HL-60 (cell line): ENCODE results near the gene ENTR1.

ENCODE experiments used
- DNase-seq, 2 experiments: peaks; one replicate each; pipeline ENCODE4 v3.0.0-alpha.2; 2010 to 2020; ENCODE audit warnings: low read depth in 1 of 2, low spot score in 1 of 2
- H3K27ac ChIP-seq: fragments of 250-450 bp; sonication (Bioruptor Pico); replicated peaks from 2 replicates; pipeline ENCODE4 v1.5.1; 2020; ENCODE audit warnings: mild to moderate bottlenecking, moderate library complexity
- H3K27me3 ChIP-seq: fragments of 250-450 bp; sonication (Bioruptor Pico); 2 replicates; pipeline ENCODE4 v1.5.1; 2021; ENCODE audit warnings: mild to moderate bottlenecking, moderate library complexity; ENCODE audit not compliant: insufficient read depth, poor library complexity, severe bottlenecking
- H3K4me3 ChIP-seq: replicated peaks from 2 replicates; pipeline ENCODE4 v1.5.1; 2011; ENCODE audit warnings: mild to moderate bottlenecking, control low read depth, low read length; ENCODE audit not compliant: insufficient read depth
- GABPA ChIP-seq: IDR thresholded peaks from 2 replicates; pipeline ENCODE4 v1.6.1; 2012; ENCODE audit warnings: low read depth
- POLR2AphosphoS5 ChIP-seq: IDR thresholded peaks from 2 replicates; pipeline ENCODE4 v1.6.1; 2012; ENCODE audit warnings: low read depth
- SPI1 ChIP-seq: IDR thresholded peaks from 2 replicates; pipeline ENCODE4 v1.6.1; 2012; ENCODE audit warnings: low read depth, mild to moderate bottlenecking, borderline replicate concordance
- TF ChIP-seq, protein P1 (sequence below): IDR thresholded peaks from 2 replicates; pipeline ENCODE4 v1.6.1; 2012; ENCODE audit warnings: low read depth; ENCODE audit not compliant: insufficient replicate concordance
- TF ChIP-seq, protein P2 (sequence below): IDR thresholded peaks from one replicate; pipeline ENCODE4 v1.5.1; 2011; ENCODE audit warnings: low read length, control low read depth, inconsistent platforms; ENCODE audit not compliant: insufficient read depth

Gene ENTR1

DNA sequence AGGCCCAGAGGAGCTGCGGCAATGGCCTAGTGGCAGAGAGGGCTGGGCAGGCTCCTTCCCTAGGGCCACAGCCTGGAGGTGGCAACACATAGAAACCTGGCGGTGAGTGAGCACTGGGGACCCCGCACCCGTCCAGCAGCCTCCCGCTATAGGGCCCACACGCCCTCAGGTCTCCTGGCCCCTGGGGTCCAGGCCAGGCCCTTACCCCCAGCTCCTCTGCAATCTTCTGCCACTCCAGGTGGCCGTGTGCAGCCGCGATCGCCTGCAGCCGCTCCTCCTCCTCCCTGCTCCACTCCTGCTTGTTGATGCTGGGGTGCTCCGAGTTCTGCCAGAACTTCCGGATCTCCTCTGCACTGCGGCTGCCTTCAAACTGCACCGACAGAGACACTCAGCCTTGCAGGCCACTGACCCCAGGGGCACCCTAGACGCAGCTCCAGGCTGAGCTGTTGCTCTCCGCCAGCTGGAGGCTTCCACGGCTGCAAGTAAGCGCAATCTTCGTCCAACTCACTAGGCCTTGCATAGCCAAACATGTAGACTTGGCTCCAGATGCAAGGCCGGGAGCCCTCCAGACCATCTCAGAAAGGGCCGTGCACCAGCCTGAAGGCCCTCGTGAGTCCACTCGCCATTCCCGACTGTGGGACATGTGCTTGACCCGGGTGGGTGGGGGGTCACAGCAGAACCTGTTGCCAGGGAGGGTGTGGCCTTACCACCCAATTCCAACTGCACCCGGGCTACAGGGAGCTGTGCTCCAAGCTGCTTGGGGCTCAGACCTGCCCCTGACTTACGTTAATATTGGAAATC, 18.5 kb downstream of the ENTR1 start:
- Histone ChIP-seq H3K27ac (no peak overlapping the region), H3K4me3 (no peak overlapping the region), H3K27me3 (no peaks in the 10 kb centered on the region)
- DNase-seq = no peak
- TF ChIP-seq, protein P1, sequence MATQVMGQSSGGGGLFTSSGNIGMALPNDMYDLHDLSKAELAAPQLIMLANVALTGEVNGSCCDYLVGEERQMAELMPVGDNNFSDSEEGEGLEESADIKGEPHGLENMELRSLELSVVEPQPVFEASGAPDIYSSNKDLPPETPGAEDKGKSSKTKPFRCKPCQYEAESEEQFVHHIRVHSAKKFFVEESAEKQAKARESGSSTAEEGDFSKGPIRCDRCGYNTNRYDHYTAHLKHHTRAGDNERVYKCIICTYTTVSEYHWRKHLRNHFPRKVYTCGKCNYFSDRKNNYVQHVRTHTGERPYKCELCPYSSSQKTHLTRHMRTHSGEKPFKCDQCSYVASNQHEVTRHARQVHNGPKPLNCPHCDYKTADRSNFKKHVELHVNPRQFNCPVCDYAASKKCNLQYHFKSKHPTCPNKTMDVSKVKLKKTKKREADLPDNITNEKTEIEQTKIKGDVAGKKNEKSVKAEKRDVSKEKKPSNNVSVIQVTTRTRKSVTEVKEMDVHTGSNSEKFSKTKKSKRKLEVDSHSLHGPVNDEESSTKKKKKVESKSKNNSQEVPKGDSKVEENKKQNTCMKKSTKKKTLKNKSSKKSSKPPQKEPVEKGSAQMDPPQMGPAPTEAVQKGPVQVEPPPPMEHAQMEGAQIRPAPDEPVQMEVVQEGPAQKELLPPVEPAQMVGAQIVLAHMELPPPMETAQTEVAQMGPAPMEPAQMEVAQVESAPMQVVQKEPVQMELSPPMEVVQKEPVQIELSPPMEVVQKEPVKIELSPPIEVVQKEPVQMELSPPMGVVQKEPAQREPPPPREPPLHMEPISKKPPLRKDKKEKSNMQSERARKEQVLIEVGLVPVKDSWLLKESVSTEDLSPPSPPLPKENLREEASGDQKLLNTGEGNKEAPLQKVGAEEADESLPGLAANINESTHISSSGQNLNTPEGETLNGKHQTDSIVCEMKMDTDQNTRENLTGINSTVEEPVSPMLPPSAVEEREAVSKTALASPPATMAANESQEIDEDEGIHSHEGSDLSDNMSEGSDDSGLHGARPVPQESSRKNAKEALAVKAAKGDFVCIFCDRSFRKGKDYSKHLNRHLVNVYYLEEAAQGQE = no peak
- TF ChIP-seq GABPA (no peak), SPI1 (no peak), POLR2AphosphoS5 (no peak)
- TF ChIP-seq, protein P2, sequence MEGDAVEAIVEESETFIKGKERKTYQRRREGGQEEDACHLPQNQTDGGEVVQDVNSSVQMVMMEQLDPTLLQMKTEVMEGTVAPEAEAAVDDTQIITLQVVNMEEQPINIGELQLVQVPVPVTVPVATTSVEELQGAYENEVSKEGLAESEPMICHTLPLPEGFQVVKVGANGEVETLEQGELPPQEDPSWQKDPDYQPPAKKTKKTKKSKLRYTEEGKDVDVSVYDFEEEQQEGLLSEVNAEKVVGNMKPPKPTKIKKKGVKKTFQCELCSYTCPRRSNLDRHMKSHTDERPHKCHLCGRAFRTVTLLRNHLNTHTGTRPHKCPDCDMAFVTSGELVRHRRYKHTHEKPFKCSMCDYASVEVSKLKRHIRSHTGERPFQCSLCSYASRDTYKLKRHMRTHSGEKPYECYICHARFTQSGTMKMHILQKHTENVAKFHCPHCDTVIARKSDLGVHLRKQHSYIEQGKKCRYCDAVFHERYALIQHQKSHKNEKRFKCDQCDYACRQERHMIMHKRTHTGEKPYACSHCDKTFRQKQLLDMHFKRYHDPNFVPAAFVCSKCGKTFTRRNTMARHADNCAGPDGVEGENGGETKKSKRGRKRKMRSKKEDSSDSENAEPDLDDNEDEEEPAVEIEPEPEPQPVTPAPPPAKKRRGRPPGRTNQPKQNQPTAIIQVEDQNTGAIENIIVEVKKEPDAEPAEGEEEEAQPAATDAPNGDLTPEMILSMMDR = no peak

DNA sequence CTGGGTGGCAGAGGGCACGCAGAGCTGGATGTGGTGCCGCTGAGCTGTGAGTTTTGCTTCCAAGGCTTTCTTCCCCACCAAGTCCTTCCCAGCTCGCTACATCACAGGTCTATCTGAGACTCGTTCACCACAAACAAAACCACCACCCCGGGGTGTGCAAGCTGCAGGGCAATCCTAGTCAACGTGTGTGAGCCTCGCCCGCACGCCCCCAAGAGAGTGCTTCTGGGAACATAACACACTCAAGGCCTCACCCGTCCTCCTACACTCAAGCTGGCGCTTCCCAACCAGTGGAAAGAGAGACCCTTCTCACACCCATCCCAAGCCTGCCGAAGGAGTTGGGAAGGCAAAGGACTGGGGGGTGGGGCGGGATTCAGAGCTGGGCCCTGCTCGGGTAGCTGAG, 21.0 kb downstream of the ENTR1 start:
- no peak overlapping the region for H3K4me3 ChIP-seq
- no peak for DNase-seq
- H3K27ac ChIP-seq = no peak overlapping the region
- H3K27me3 ChIP-seq = no peaks in the 10 kb centered on the region
- TF ChIP-seq POLR2AphosphoS5 (no peak), GABPA (no peak), SPI1 (no peak)
- TF ChIP-seq, protein P1 = no peak
- TF ChIP-seq, protein P2 = no peak

GRCh38 chr9:136387217-136387616, 23.2 kb downstream of the ENTR1 start:
- H3K27me3 ChIP-seq = no peaks in the 10 kb centered on the region
- no peak overlapping the region for H3K27ac ChIP-seq
- no peak for DNase-seq
- TF ChIP-seq SPI1 = no peak
- TF ChIP-seq, protein P2 = no peak
- TF ChIP-seq, protein P1 = no peak
- TF ChIP-seq GABPA = no peak
- no peak for TF ChIP-seq POLR2AphosphoS5
- no peak overlapping the region for H3K4me3 ChIP-seq
